GM12878 (cell line): ENCODE results near the gene SLC35A2. TPM values are rescaled to one million over a fixed set of nuclear protein-coding genes. Genes with fewer than 3 reads are reported as not detected.

Experiments
- ATAC-seq: fragments of 200-7000 bp; cut with Tn5 transposase; 3 replicates; pipeline ENCODE4 v1.9.1; 2020; ENCODE audit warnings: mild to moderate bottlenecking, moderate library complexity
- BruUV-seq: library from RNA; stranded (reverse); fragments of 400-500 nt; replicated peaks from 2 replicates; lab custom pipeline; 2021; lab: Mats Ljungman, UMichigan
- CTCF ChIA-PET: fragments of 300-600 bp; sonication (Branson Sonifier 250); formaldehyde crosslinking; extraction: SDS; loops from one replicate; lab custom pipeline; 2021; ENCODE audit warnings: inconsistent platforms; lab: Yijun Ruan, JAX
- POLR2A ChIA-PET: fragments of 350-600 bp; formaldehyde crosslinking; extraction: SDS; loops from one replicate; lab custom pipeline; 2021; ENCODE audit warnings: inconsistent platforms; lab: Charles Lee
- RAD21 ChIA-PET: fragments of 300-600 bp; sonication (Branson Sonifier 250); formaldehyde crosslinking; loops from one replicate; lab custom pipeline; 2023; ENCODE audit warnings: antibody characterized with exemption; ENCODE audit not compliant: unreplicated experiment; lab: Charles Lee
- SMC1A ChIA-PET: fragments of 300-600 bp; sonication (Branson Sonifier 250); formaldehyde crosslinking; loops from one replicate; lab custom pipeline; 2023; ENCODE audit not compliant: unreplicated experiment, uncharacterized antibody; lab: Charles Lee
- DNase-seq: peaks from one replicate; pipeline ENCODE4 v3.0.0-alpha.2; 2011; ENCODE audit warnings: low read depth, low spot score
- FAIRE-seq: peaks from 3 replicates; lab custom pipeline; 2011; peaks lifted over from hg19 to GRCh38; lab: Jason Lieb, UNC
- H2AFZ ChIP-seq: 2 replicates; pipeline ENCODE4 v1.6.0; 2011; ENCODE audit warnings: low read depth, low read length, control low read depth; ENCODE audit not compliant: control insufficient read depth
- H3K27ac ChIP-seq: 2 replicates; pipeline ENCODE4 v1.5.1; 2011; ENCODE audit warnings: control low read depth; ENCODE audit not compliant: control insufficient read depth, insufficient read depth
- H3K27me3 ChIP-seq, 2 experiments: replicated peaks in 1 of 2; 2 replicates each; pipeline versions ENCODE4 v1.6.0 to v1.6.1; 2011; ENCODE audit warnings: low read length in 1 of 2; ENCODE audit not compliant: control insufficient read depth in 2 of 2, insufficient read depth in 2 of 2
- H3K36me3 ChIP-seq, 2 experiments: 2 replicates each; pipeline ENCODE4 v1.5.1; 2011; ENCODE audit warnings: low read length in 1 of 2; ENCODE audit not compliant: control insufficient read depth in 2 of 2, insufficient read depth in 2 of 2
- H3K4me1 ChIP-seq: 2 replicates; pipeline ENCODE4 v1.6.1; 2011; ENCODE audit warnings: mild to moderate bottlenecking, low read length, moderate library complexity, mixed read lengths; ENCODE audit not compliant: control insufficient read depth, insufficient read depth
- H3K4me2 ChIP-seq: 2 replicates; pipeline ENCODE4 v1.6.0; 2011; ENCODE audit warnings: control low read depth; ENCODE audit not compliant: control insufficient read depth, insufficient read depth
- H3K4me3 ChIP-seq: fragments of 200-600 bp; sonication (generic); 2 replicates; pipeline ENCODE4 v1.5.1; 2016
- H3K79me2 ChIP-seq: 2 replicates; pipeline ENCODE4 v1.6.0; 2011; ENCODE audit warnings: low read length; ENCODE audit not compliant: control insufficient read depth, insufficient read depth
- H3K9ac ChIP-seq: 2 replicates; pipeline ENCODE4 v1.8.0; 2011; ENCODE audit warnings: low read length, control low read depth, mixed read lengths; ENCODE audit not compliant: control insufficient read depth, insufficient read depth
- H3K9me3 ChIP-seq: replicated peaks from 3 replicates; pipeline ENCODE4 v1.5.1; 2011; ENCODE audit warnings: mild to moderate bottlenecking, low read length; ENCODE audit not compliant: control insufficient read depth, insufficient read depth
- H4K20me1 ChIP-seq: 2 replicates; pipeline ENCODE4 v1.6.0; 2011; ENCODE audit not compliant: control insufficient read depth, insufficient read depth
- ASH2L ChIP-seq: fragments of 300-600, 200-600 bp; sonication (generic); IDR thresholded peaks from 2 replicates; pipeline ENCODE4 v1.6.1; 2017; ENCODE audit warnings: low read depth, mild to moderate bottlenecking, borderline replicate concordance
- BRCA1 ChIP-seq: IDR thresholded peaks from 2 replicates; pipeline ENCODE4 v1.6.1; 2011; ENCODE audit warnings: low read depth, low read length, improper control_type of control experiment
- CBX5 ChIP-seq: sonication (generic); IDR thresholded peaks from 2 replicates; pipeline ENCODE4 v1.6.1; 2016; ENCODE audit warnings: low read depth, moderate library complexity, mild to moderate bottlenecking, inconsistent platforms
- ESRRA ChIP-seq: IDR thresholded peaks from 2 replicates; pipeline ENCODE4 v1.6.1; 2012; ENCODE audit warnings: mild to moderate bottlenecking, low read length, improper control_type of control experiment
- HDAC6 ChIP-seq: fragments of 200-600 bp; sonication (generic); IDR thresholded peaks from one replicate; pipeline ENCODE4 v1.8.0; 2017; ENCODE audit warnings: antibody characterized with exemption; ENCODE audit not compliant: unreplicated experiment
- IRF5 ChIP-seq: fragments of 450-650 bp; IDR thresholded peaks from 2 replicates; pipeline ENCODE4 v1.6.1; 2017; ENCODE audit warnings: borderline replicate concordance
- KAT2A ChIP-seq: conservative IDR thresholded peaks from 2 replicates; pipeline ENCODE4 v1.6.1; 2011; ENCODE audit warnings: low read depth, low read length; ENCODE audit not compliant: control insufficient read depth
- KDM1A ChIP-seq: fragments of 200-600 bp; sonication (generic); IDR thresholded peaks from 2 replicates; pipeline ENCODE4 v1.6.1; 2016; ENCODE audit warnings: borderline replicate concordance
- MAX ChIP-seq: IDR thresholded peaks from 2 replicates; pipeline ENCODE4 v1.6.1; 2012; ENCODE audit warnings: low read depth, low read length, improper control_type of control experiment
- MEF2A ChIP-seq: IDR thresholded peaks from 2 replicates; pipeline ENCODE4 v1.6.1; 2011; ENCODE audit warnings: low read depth, mild to moderate bottlenecking, low read length, moderate library complexity; ENCODE audit not compliant: insufficient read depth
- NFYB ChIP-seq: IDR thresholded peaks from 2 replicates; pipeline ENCODE4 v1.6.1; 2011; ENCODE audit warnings: low read depth, mild to moderate bottlenecking, low read length, improper control_type of control experiment, moderate library complexity; ENCODE audit not compliant: insufficient read depth
- PAX8 ChIP-seq: fragments of 450-650 bp; IDR thresholded peaks from 2 replicates; pipeline ENCODE4 v1.6.1; 2017; ENCODE audit warnings: mild to moderate bottlenecking, moderate library complexity
- POU2F2 ChIP-seq: IDR thresholded peaks from 3 replicates; pipeline ENCODE4 v1.6.1; 2011; ENCODE audit warnings: low read depth, mild to moderate bottlenecking, low read length, borderline replicate concordance
- RBBP5 ChIP-seq: fragments of 200-600 bp; sonication (generic); conservative IDR thresholded peaks from 2 replicates; pipeline ENCODE4 v1.6.1; 2016
- STAT1 ChIP-seq: fragments of 450-650 bp; conservative IDR thresholded peaks from 2 replicates; pipeline ENCODE4 v1.6.1; 2014; ENCODE audit warnings: antibody characterized with exemption, mild to moderate bottlenecking
- TAF1 ChIP-seq: IDR thresholded peaks from 2 replicates; pipeline ENCODE4 v1.6.1; 2011; ENCODE audit warnings: mild to moderate bottlenecking, low read depth, low read length, borderline replicate concordance
- TARDBP ChIP-seq: IDR thresholded peaks from 2 replicates; pipeline ENCODE4 v1.6.1; 2016; ENCODE audit warnings: borderline replicate concordance
- ZNF687 ChIP-seq: fragments of 450-650 bp; IDR thresholded peaks from 2 replicates; pipeline ENCODE4 v1.6.1; 2017; ENCODE audit warnings: mild to moderate bottlenecking, moderate library complexity
- WGBS: methylation state at CpG from one replicate; pipeline ENCODE4 v1.1.6; 2016; ENCODE audit warnings: low lambda C conversion rate; ENCODE audit not compliant: insufficient replicate concordance, insufficient coverage; ENCODE audit errors: missing lambda C conversion rate; 5-methylcytosine and 5-hydroxymethylcytosine counted together
- in situ Hi-C: fragments of 300-500 bp; cut with MboI; formaldehyde crosslinking; loops from 9 replicates; pipeline ENCODE4 v1.14.3; 2018; ENCODE audit warnings: mixed read lengths
- intact Hi-C: fragments of 100-400 bp; cut with micrococcal nuclease; formaldehyde crosslinking; loops from one replicate; pipeline ENCODE4 v1.14.2; 2022; ENCODE audit not compliant: unreplicated experiment
- polyA plus RNA-seq, 11 experiments: library from polyadenylated mRNA; depleted of rRNA in 4 of 11; unstranded in 6 of 11; stranded (reverse) in 5 of 11; fragments of >200 nt; fragmentation: Nextera tagmentation in 4 of 11; fragmentation: Illumina TruSeq in 1 of 11; extraction: Ambion mirVana in 4 of 11; extraction: Trizol in 1 of 11; gene quantifications; 1 replicate in 1 of 11; 2 replicates in 10 of 11; pipeline versions ENCODE4 v1.2.1 to v1.2.3, GENCODE V29; 2011 to 2016; ENCODE audit warnings: inconsistent platforms in 2 of 11, missing spikeins in 2 of 11, low read depth in 1 of 11
- total RNA-seq, 4 experiments: library from RNA; depleted of rRNA in 3 of 4; stranded (reverse); fragments of >200 nt in 3 of 4; fragmentation: Illumina TruSeq in 1 of 4; extraction: Trizol in 1 of 4; gene quantifications; 2 replicates each; pipeline versions ENCODE4 v1.2.1 to v1.2.3, GENCODE V29; 2013 to 2021

SLC35A2 gene
- total and polyA plus RNA-seq, 10 of the 15 experiments (the other 5 are each of a cell fraction or from before 2014, with no cell fraction given), result 2.1 to 27.4 (median 14.9) TPM

- Histone ChIP-seq H3K9me3 (no peaks in the 10 kb centered on the region; the same call in 2 of the 3 replicates), H3K27me3 (no peaks in the 10 kb centered on the region), H3K4me3 (peak within 1 kb of the TSS; percentile 73), H3K9ac (peak within 1 kb of the TSS; percentile 83), H3K4me1 (peaks cover 9% of the 10 kb centered on the region), H2AFZ (no peak within 1 kb of the TSS), H3K4me2 (peak within 1 kb of the TSS; percentile 75), H4K20me1 (peaks cover 5% of the 10 kb centered on the region), H3K27ac (peak within 1 kb of the TSS; percentile 83), H3K36me3 (peaks cover 3 to 5% of the 10 kb centered on the region in 2 experiments; a peak in 3 of 4 replicates), H3K79me2 (peaks cover 41% of the 10 kb centered on the region)
- in situ Hi-C loops, result no loop called here
- DNase-seq (peak; percentile 81), ATAC-seq (peak; percentile 83), FAIRE-seq (peak; percentile 70)
- WGBS, result 39% methylated on average over 40 of the region's 55 CpGs
- no TSS peak for BruUV-seq
- intact Hi-C loops, result loop anchor here (1.0 to 5.0 kb wide), 3 partner anchors 19 to 124 kb away; partner anchors contain the start of genes OTUD5 and TFE3
- POLR2A ChIA-PET, result interaction anchor here (2.9 kb wide), 1 partner anchor 21 kb away, joined by 21 read pairs; no protein-coding TSS in a partner anchor
- SMC1A ChIA-PET, result interaction anchor here (2.3 kb wide), 1 partner anchor 18 kb away, joined by 12 read pairs; no protein-coding TSS in a partner anchor
- CTCF ChIA-PET, result interaction anchor here (1.0 to 1.6 kb wide), 3 partner anchors 18 to 27 kb away, joined by 4 to 8 read pairs (median 6); no protein-coding TSS in a partner anchor
- RAD21 ChIA-PET, result interaction anchor here (0.6 to 1.0 kb wide), 4 partner anchors 13 to 21 kb away, joined by 3 to 5 read pairs (median 4); no protein-coding TSS in a partner anchor
- TF ChIP-seq MAX (0 out of 2 replicates have a peak, but pooled peaks have one; percentile 24), KDM1A (no peak), HDAC6 (peak; percentile 72), TAF1 (peak; percentile 99), IRF5 (no peak), KAT2A (no peak), POU2F2 (peak; percentile 99), STAT1 (no peak), NFYB (peak; percentile 80), ASH2L (no peak), PAX8 (no peak), TARDBP (peak; percentile 84; the same call in 1 of the 2 replicates), BRCA1 (no peak), RBBP5 (no peak), ESRRA (no peak), CBX5 (0 out of 2 replicates have a peak, but pooled peaks have one; percentile 31), MEF2A (no peak), ZNF687 (peak; percentile 44)
Measured at GRCh38 chrX:48918643-48919340, 7.3 kb upstream of the SLC35A2 start, which contains the start of gene PIM2. Gene PIM2 (minus strand): TSS chrX:48919024. CDS start chrX:48918834, 190 bp downstream.
